Measurements from ENCODE around the gene NKTR.

Gene NKTR

GRCh38 chr3:42666022-42666421 lies 65.5 kb downstream of the NKTR start:
- DNase-seq: no peak
- TF ChIP-seq POLR2A (IDR thresholded peaks at IDR 0.05; ENCODE audit: low read length): no peak
- no peak for TF ChIP-seq GATA1 (IDR thresholded peaks at IDR 0.05; ENCODE audit: low read depth, low read length)

DNA sequence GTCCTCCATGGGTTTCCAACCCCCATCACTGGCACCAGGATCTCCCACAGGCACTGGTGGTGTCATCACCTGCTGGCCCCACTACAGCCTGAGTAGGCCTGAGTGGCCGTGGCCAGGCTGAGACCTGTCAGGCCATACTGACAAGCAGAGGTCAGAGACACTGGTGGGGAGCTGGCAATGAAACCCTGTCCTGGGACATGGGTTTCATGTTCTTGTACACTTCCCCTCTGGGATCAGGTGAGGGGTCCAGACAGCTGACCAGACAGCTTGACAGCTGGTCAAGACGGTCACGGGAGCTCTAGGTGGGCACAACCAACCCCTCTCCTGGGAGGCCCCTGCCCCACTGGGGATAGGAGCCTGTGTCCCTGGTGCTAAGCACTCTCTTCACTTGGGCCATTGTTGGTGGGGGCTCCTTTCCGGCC lies 66.1 kb downstream of the NKTR start:
- TF ChIP-seq POLR2A (IDR thresholded peaks at IDR 0.05; ENCODE audit: low read length) (no peak), GATA1 (IDR thresholded peaks at IDR 0.05; ENCODE audit: low read depth, low read length) (no peak)
- no peak for DNase-seq

- DNase-seq: no peak
- TF ChIP-seq GATA1 (IDR thresholded peaks at IDR 0.05; ENCODE audit: low read depth, low read length) (no peak), POLR2A (IDR thresholded peaks at IDR 0.05; ENCODE audit: low read length) (no peak)
These were observed 66.6 kb downstream of the NKTR start for GRCh38 chr3:42667096-42667522.

DNA sequence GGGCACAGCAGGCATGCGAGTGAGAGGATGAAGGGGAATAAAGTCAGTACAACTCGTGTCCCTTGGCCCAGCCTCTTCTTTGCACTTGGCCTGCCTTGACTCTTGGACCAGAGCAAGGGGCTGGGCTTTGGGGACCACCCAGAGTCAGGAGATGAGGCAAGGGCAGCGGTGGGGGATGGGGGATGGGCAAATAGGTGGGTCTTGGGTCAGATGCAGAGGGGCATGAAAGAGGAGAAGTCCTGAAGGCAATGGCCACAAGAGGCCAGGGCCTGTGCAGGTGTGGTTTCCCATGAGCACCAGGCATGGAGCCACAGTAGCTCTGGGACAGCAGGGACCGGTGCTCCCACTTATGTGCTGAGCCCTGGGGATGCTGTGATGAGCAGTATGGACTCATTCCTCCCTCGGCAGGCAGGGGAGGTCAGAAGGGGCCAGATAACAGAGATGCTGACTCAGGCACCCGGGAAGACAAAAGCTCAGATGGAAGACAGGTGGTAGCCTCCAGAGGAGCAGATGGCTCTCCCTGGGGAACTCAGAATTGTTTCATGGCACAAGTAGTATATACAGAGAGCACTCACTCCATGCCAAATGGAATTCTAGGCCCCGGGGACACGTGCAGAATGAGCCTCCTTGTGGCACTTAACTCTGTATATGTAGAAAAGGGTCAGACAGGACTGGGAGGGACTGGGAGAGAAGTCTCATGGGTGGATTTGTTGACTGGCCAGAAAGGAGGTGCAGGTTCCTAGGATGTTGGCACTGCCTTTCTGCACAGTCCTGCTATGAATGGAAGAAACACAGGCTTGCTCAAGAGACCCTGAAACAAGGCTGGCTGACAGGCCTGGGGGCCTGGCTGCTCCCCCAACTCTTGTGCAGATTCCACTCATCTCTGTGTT lies 67.3 kb downstream of the NKTR start:
- no peak for TF ChIP-seq GATA1 (IDR thresholded peaks at IDR 0.05; ENCODE audit: low read depth, low read length)
- TF ChIP-seq POLR2A (IDR thresholded peaks at IDR 0.05; ENCODE audit: low read length): no peak
- DNase-seq: no peak

DNA sequence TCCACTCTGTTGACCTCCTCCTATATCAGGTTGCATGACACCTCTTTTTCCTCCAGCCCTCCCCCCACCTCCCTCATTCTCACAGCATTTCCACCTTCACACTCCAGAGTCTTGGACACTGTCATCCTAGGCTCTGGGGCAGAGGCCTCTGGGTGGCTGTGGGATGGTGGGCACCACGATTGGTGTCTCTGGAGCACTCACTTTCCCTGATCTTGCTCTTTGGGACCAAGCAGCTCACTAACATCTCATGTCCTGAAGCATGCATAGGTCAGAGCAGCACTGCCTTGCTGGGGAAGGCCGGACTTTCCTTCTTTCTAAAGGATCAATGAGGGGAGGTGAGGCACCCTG lies 67.9 kb downstream of the NKTR start:
- DNase-seq: no peak
- no peak for TF ChIP-seq GATA1 (IDR thresholded peaks at IDR 0.05; ENCODE audit: low read depth, low read length)
- no peak for TF ChIP-seq POLR2A (IDR thresholded peaks at IDR 0.05; ENCODE audit: low read length)

DNA sequence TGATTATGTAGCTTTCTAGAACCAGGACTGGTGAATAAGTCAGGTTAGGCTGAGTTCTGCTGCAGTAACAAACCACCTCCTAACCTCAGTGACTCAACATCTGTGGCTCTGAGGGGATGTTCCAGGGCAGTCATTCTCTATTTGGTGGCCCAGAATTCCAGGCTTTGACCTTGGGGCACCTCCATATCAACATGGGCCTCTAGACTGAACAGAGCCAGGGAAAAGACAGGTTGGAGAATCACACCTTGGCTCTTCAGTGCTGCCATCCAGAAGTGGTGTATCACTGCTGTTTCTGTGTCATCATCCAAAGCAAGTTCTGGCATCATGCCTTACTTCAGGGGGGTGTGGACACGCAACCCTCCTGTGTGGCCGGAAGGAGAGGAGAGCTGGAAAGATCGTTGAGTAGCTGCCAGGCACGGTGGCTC lies 68.3 kb downstream of the NKTR start:
- no peak for DNase-seq
- TF ChIP-seq POLR2A (IDR thresholded peaks at IDR 0.05; ENCODE audit: low read length): no peak
- TF ChIP-seq GATA1 (IDR thresholded peaks at IDR 0.05; ENCODE audit: low read depth, low read length): no peak

- DNase-seq: no peak
- TF ChIP-seq POLR2A (IDR thresholded peaks at IDR 0.05; ENCODE audit: low read length): no peak
- TF ChIP-seq GATA1 (IDR thresholded peaks at IDR 0.05; ENCODE audit: low read depth, low read length): no peak
These were observed 69.6 kb downstream of the NKTR start for GRCh38 chr3:42670051-42670576.

- TF ChIP-seq GATA1 (IDR thresholded peaks at IDR 0.05; ENCODE audit: low read depth, low read length): no peak
- TF ChIP-seq POLR2A (IDR thresholded peaks at IDR 0.05; ENCODE audit: low read length): no peak
- no peak for DNase-seq
These were observed 70.2 kb downstream of the NKTR start for GRCh38 chr3:42670670-42671069.

GRCh38 chr3:42672515-42672914 lies 72.0 kb downstream of the NKTR start:
- DNase-seq: no peak
- TF ChIP-seq POLR2A (IDR thresholded peaks at IDR 0.05; ENCODE audit: low read length) (no peak), GATA1 (IDR thresholded peaks at IDR 0.05; ENCODE audit: low read depth, low read length) (no peak)

DNA sequence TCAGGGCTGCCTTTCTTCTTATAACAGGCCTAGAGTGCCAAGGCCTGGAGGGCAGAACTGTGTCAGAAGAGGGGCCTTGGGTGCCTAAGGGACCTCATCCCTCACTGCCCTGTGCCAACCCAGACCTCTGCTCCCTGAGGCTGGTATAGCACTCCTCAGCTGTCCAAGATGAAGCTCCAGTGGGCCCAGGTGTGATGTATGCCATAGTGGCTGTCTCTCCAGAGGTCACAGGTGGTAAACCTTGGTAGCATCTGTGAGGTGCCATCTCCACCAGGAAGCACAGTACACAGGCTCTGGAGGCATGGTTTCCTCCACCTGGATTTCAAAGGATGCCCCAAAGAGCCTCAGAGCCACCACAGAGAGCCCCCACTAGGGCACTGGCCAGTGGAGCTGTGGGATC lies 72.6 kb downstream of the NKTR start:
- no peak for DNase-seq
- TF ChIP-seq GATA1 (IDR thresholded peaks at IDR 0.05; ENCODE audit: low read depth, low read length) (no peak), POLR2A (IDR thresholded peaks at IDR 0.05; ENCODE audit: low read length) (no peak)

DNA sequence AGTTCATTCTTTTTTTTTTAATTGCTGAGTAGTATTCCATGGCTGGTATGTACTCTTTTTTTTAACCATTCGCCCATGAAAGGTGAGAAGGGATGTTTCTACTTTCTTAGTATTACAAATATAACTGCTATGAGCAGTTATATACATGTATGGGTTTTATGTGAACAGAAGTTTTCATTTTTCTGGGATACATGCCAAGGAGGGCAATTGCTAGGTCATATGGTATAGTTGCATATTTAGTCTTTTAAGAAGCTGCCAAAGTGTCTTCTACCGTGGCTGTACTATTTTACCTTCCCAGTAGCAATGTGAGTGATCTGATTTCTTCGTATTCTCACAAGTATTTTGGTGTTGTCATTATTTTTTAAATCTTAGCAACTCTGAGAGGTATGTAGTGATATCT lies 73.7 kb downstream of the NKTR start:
- TF ChIP-seq GATA1 (IDR thresholded peaks at IDR 0.05; ENCODE audit: low read depth, low read length) (no peak), POLR2A (IDR thresholded peaks at IDR 0.05; ENCODE audit: low read length) (no peak)
- no peak for DNase-seq

DNA sequence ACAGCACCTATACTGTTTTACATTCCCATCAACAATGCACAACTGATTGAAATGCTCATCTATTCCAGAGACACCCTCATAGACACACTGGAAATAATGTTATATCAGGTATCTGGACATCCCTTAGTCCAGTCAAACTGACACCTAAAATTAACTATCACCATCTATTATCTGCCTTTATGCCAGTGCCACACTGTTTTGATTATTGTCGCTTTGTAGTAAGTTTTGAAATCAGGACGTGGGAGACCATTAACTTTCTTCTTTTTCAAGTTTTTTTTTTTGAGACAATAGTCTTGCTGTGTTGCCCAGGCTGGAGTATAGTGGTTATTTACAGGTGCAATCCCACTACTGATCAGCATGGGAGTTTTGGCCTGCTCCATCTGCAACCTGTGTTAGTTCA lies 75.4 kb downstream of the NKTR start:
- no peak for TF ChIP-seq GATA1 (IDR thresholded peaks at IDR 0.05; ENCODE audit: low read depth, low read length)
- no peak for TF ChIP-seq POLR2A (IDR thresholded peaks at IDR 0.05; ENCODE audit: low read length)
- DNase-seq: no peak

- no peak for DNase-seq
- TF ChIP-seq POLR2A (IDR thresholded peaks at IDR 0.05; ENCODE audit: low read length) (no peak), GATA1 (IDR thresholded peaks at IDR 0.05; ENCODE audit: low read depth, low read length) (no peak)
These were observed 78.0 kb downstream of the NKTR start for GRCh38 chr3:42678447-42678846.

DNA sequence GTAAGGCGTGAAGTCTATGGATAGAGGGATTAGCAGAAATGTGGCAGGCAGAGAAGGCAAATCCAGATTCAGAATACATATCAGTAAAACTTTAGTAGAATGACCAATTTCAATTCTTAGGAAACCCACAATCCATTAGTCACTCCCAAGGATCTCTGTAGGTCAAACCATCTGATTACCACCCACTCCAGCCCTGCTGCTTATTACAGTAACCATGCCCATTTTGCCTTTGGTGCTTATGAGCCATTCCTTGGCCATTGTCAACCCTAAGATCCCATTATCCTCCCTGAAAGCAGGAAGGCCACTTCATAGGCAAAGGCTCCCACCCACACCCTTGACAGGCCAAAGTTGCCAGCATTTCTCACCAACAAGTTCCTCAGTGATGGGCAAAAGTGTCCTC lies 79.8 kb downstream of the NKTR start:
- DNase-seq: no peak
- TF ChIP-seq POLR2A (IDR thresholded peaks at IDR 0.05; ENCODE audit: low read length) (no peak), GATA1 (IDR thresholded peaks at IDR 0.05; ENCODE audit: low read depth, low read length) (no peak)

GRCh38 chr3:42680806-42681205 lies 80.3 kb downstream of the NKTR start:
- no peak for DNase-seq
- TF ChIP-seq GATA1 (IDR thresholded peaks at IDR 0.05; ENCODE audit: low read depth, low read length) (no peak), POLR2A (IDR thresholded peaks at IDR 0.05; ENCODE audit: low read length) (no peak)

All from erythroblast (primary cell).